ENCODE results near the gene FRA10AC1. TPM values are rescaled to one million over a fixed set of nuclear protein-coding genes. Genes with fewer than 3 reads are reported as not detected.

FRA10AC1 gene
- total RNA-seq, 1 donor from 2014 or later, result 14.4 TPM

GRCh38 chr10:93666030-93666429 is 36.4 kb downstream of the FRA10AC1 start:
- no peak overlapping the region for H3K27ac ChIP-seq (replicated peaks)
- no peaks in the 10 kb centered on the region for H3K9me3 ChIP-seq (replicated peaks)
- no peaks in the 10 kb centered on the region for H3K27me3 ChIP-seq (ENCODE audit: low read depth)
- TF ChIP-seq CTCF (IDR thresholded peaks at IDR 0.05; ENCODE audit: borderline replicate concordance), result no peak
- no peak for DNase-seq
- H3K4me1 ChIP-seq, result no peaks in the 10 kb centered on the region
- no peak overlapping the region for H3K4me3 ChIP-seq
- peaks cover 66% of the 10 kb centered on the region for H3K36me3 ChIP-seq
- intact Hi-C loops (cut with micrococcal nuclease), result no loop called here

- DNase-seq, result no peak
- H3K27ac ChIP-seq (replicated peaks), result no peak overlapping the region
- H3K4me3 ChIP-seq, result no peak overlapping the region
- H3K4me1 ChIP-seq, result no peaks in the 10 kb centered on the region
- no peaks in the 10 kb centered on the region for H3K27me3 ChIP-seq (ENCODE audit: low read depth)
- no peak for TF ChIP-seq CTCF (IDR thresholded peaks at IDR 0.05; ENCODE audit: borderline replicate concordance)
- peaks cover 22% of the 10 kb centered on the region for H3K36me3 ChIP-seq
- H3K9me3 ChIP-seq (replicated peaks), result no peaks in the 10 kb centered on the region
- intact Hi-C loops (cut with micrococcal nuclease), result no loop called here
Observed at GRCh38 chr10:93657757-93658156, 44.6 kb downstream of the FRA10AC1 start.

- intact Hi-C loops (cut with micrococcal nuclease), result no loop called here
- Histone ChIP-seq H3K9me3 (replicated peaks) (no peaks in the 10 kb centered on the region), H3K27ac (replicated peaks) (no peak overlapping the region), H3K4me3 (no peak overlapping the region), H3K36me3 (peaks cover 17% of the 10 kb centered on the region), H3K27me3 (ENCODE audit: low read depth) (no peaks in the 10 kb centered on the region), H3K4me1 (no peaks in the 10 kb centered on the region)
- DNase-seq, result no peak
- no peak for TF ChIP-seq CTCF (IDR thresholded peaks at IDR 0.05; ENCODE audit: borderline replicate concordance)
Observed at GRCh38 chr10:93656155-93656554, 46.2 kb downstream of the FRA10AC1 start.

GRCh38 chr10:93654201-93654600 is 48.2 kb downstream of the FRA10AC1 start:
- no peaks in the 10 kb centered on the region for H3K4me1 ChIP-seq
- intact Hi-C loops (cut with micrococcal nuclease), result no loop called here
- H3K27me3 ChIP-seq (ENCODE audit: low read depth), result no peaks in the 10 kb centered on the region
- no peak for TF ChIP-seq CTCF (IDR thresholded peaks at IDR 0.05; ENCODE audit: borderline replicate concordance)
- H3K9me3 ChIP-seq (replicated peaks), result no peaks in the 10 kb centered on the region
- H3K36me3 ChIP-seq, result no peaks in the 10 kb centered on the region
- H3K27ac ChIP-seq (replicated peaks), result no peak overlapping the region
- H3K4me3 ChIP-seq, result no peak overlapping the region
- DNase-seq, result no peak

- no peak overlapping the region for H3K4me3 ChIP-seq
- no peak overlapping the region for H3K27ac ChIP-seq (replicated peaks)
- H3K9me3 ChIP-seq (replicated peaks), result no peaks in the 10 kb centered on the region
- intact Hi-C loops (cut with micrococcal nuclease), result no loop called here
- H3K4me1 ChIP-seq, result no peaks in the 10 kb centered on the region
- DNase-seq, result no peak
- H3K27me3 ChIP-seq (ENCODE audit: low read depth), result no peaks in the 10 kb centered on the region
- TF ChIP-seq CTCF (IDR thresholded peaks at IDR 0.05; ENCODE audit: borderline replicate concordance), result no peak
- H3K36me3 ChIP-seq, result no peaks in the 10 kb centered on the region
Observed at GRCh38 chr10:93652857-93653256, 49.5 kb downstream of the FRA10AC1 start.

- DNase-seq, result no peak
- H3K9me3 ChIP-seq (replicated peaks), result peaks cover 6% of the 10 kb centered on the region
- no peak for TF ChIP-seq CTCF (IDR thresholded peaks at IDR 0.05; ENCODE audit: borderline replicate concordance)
- intact Hi-C loops (cut with micrococcal nuclease), result no loop called here
- no peak overlapping the region for H3K27ac ChIP-seq (replicated peaks)
- no peaks in the 10 kb centered on the region for H3K4me1 ChIP-seq
- no peak overlapping the region for H3K4me3 ChIP-seq
- peaks cover 9% of the 10 kb centered on the region for H3K27me3 ChIP-seq (ENCODE audit: low read depth)
- H3K36me3 ChIP-seq, result no peaks in the 10 kb centered on the region
Observed at GRCh38 chr10:93639791-93640190, 62.6 kb downstream of the FRA10AC1 start.

Data from left ventricle myocardium inferior (tissue), 1 donor.